ENCODE results near the gene ECM2. TPM values are rescaled to one million over a fixed set of nuclear protein-coding genes. Genes with fewer than 3 reads are reported as not detected.
A peak's percentile ranks its signal among the peaks of the same experiment; 100 is the strongest.

ECM2 gene
- total RNA-seq, 2 experiments from 2014 or later: not detected

DNA sequence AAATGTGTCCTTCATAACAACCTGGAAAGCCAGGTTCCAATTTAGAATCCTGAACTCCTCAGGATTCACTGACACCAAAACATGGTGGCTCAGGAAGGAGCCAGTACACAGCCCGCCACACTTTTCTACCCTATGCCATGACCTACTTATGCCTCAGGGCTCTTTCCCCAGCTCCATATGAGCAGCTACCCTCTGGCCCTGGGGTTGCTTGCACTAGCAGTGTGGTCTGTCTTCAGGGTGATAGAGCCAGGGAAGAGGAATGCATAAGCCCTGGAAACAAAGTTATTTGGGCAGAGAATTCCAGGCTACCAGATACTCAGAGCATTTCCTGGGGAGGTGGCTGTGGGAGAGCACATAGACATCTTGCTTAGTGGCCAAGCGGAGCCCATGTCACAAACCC, 15.0 kb upstream of the ECM2 start:
- H3K4me3 ChIP-seq (ENCODE audit: low read length): no peak overlapping the region
- no peaks in the 10 kb centered on the region for H3K36me3 Mint-ChIP-seq (ENCODE audit: low read depth)
- CTCF ChIA-PET: no interaction called here
- H3K4me1 ChIP-seq (ENCODE audit: insufficient read depth, low read length): no peaks in the 10 kb centered on the region
- TF ChIP-seq, protein P1, sequence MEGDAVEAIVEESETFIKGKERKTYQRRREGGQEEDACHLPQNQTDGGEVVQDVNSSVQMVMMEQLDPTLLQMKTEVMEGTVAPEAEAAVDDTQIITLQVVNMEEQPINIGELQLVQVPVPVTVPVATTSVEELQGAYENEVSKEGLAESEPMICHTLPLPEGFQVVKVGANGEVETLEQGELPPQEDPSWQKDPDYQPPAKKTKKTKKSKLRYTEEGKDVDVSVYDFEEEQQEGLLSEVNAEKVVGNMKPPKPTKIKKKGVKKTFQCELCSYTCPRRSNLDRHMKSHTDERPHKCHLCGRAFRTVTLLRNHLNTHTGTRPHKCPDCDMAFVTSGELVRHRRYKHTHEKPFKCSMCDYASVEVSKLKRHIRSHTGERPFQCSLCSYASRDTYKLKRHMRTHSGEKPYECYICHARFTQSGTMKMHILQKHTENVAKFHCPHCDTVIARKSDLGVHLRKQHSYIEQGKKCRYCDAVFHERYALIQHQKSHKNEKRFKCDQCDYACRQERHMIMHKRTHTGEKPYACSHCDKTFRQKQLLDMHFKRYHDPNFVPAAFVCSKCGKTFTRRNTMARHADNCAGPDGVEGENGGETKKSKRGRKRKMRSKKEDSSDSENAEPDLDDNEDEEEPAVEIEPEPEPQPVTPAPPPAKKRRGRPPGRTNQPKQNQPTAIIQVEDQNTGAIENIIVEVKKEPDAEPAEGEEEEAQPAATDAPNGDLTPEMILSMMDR (IDR thresholded peaks at IDR 0.05): no peak
- POLR2A ChIA-PET: no interaction called here
- ATAC-seq (ENCODE audit: poor library complexity) (no peak), DNase-seq (no peak)
- no peaks in the 10 kb centered on the region for H3K4me1 Mint-ChIP-seq (ENCODE audit: low read depth)
- no peaks in the 10 kb centered on the region for H3K9me3 ChIP-seq (ENCODE audit: control insufficient read depth in 1 of 2, insufficient read depth in 1 of 2, low read length in 2 of 2)
- H3K27me3 Mint-ChIP-seq: no peaks in the 10 kb centered on the region
- no peaks in the 10 kb centered on the region for H3K36me3 ChIP-seq (ENCODE audit: insufficient read depth, low read length)
- H3K27ac ChIP-seq (ENCODE audit: low read depth in 1 of 2, low read length in 2 of 2): no peak overlapping the region
- H3K9me3 Mint-ChIP-seq: no peaks in the 10 kb centered on the region
- intact Hi-C loops (cut with DNase I, micrococcal nuclease): no loop called here
- no peak overlapping the region for H3K4me3 Mint-ChIP-seq
- H3K27ac Mint-ChIP-seq: no peak overlapping the region
- H3K27me3 ChIP-seq (ENCODE audit: control insufficient read depth in 1 of 2, insufficient read depth in 2 of 2, low read length in 2 of 2): no peaks in the 10 kb centered on the region

DNA sequence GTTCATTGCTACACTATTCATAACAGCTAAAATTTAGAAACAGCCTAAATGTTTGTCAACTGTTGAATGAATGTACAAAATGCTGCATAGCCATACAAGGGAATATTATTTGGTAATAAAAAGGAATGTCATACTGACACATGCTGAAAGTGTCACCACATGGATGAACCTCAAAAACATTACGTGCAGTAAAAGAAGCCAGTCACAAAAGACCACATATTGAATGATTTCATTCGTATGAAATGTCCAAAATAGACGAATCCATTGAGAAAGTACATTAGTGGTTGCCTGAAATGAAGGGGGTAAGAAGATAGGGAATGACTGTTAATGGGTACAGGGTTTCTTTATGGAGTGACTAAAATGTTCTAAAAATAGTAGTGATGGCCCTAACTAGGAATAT, 11.6 kb upstream of the ECM2 start:
- CTCF ChIA-PET: no interaction called here

DNA sequence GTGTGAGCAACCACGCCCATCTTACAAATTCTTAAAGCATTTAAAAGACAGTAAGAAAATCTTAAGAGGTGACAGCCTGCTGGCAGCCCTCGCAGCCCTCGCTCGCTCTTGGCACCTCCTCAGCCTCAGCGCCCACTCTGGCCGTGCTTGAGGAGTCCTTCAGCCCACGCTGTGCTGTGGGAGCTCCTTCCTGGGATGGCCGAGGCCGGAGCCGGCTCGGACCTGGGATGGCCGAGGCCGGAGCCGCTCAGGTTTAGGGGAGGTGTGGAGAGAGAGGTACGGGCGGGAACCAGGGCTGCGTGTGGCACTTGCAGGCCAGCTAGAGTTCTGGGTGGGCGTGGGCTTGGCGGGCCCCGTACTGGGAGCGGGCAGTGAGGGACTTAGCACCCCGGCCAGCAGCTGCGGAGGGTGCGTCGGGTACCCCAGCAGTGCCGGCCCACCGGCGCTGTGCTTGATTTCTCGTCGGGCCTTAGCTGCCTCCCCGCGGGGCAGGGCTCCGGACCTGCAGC, 9.3 kb upstream of the ECM2 start:
- H3K36me3 Mint-ChIP-seq (ENCODE audit: low read depth): no peaks in the 10 kb centered on the region

More for the DNA sequence above, 11.6 kb upstream of the ECM2 start:
- H3K4me1 Mint-ChIP-seq (ENCODE audit: low read depth): no peaks in the 10 kb centered on the region
- POLR2A ChIA-PET: no interaction called here
- no peaks in the 10 kb centered on the region for H3K9me3 Mint-ChIP-seq
- no peaks in the 10 kb centered on the region for H3K36me3 Mint-ChIP-seq (ENCODE audit: low read depth)
- Histone ChIP-seq H3K36me3 (ENCODE audit: insufficient read depth, low read length) (no peaks in the 10 kb centered on the region), H3K9me3 (ENCODE audit: control insufficient read depth in 1 of 2, insufficient read depth in 1 of 2, low read length in 2 of 2) (peaks cover 0 to 12% of the 10 kb centered on the region in 2 experiments), H3K4me1 (ENCODE audit: insufficient read depth, low read length) (no peaks in the 10 kb centered on the region), H3K4me3 (ENCODE audit: low read length) (no peak overlapping the region), H3K27ac (ENCODE audit: low read depth in 1 of 2, low read length in 2 of 2) (no peak overlapping the region), H3K27me3 (ENCODE audit: control insufficient read depth in 1 of 2, insufficient read depth in 2 of 2, low read length in 2 of 2) (no peaks in the 10 kb centered on the region)
- ATAC-seq (ENCODE audit: poor library complexity) (no peak), DNase-seq (no peak)
- no peak overlapping the region for H3K4me3 Mint-ChIP-seq
- intact Hi-C loops (cut with DNase I, micrococcal nuclease): no loop called here
- TF ChIP-seq, protein P1 (IDR thresholded peaks at IDR 0.05): no peak
- H3K27me3 Mint-ChIP-seq: no peaks in the 10 kb centered on the region
- no peak overlapping the region for H3K27ac Mint-ChIP-seq

More for the DNA sequence above, 9.3 kb upstream of the ECM2 start:
- H3K36me3 ChIP-seq (ENCODE audit: insufficient read depth, low read length): no peaks in the 10 kb centered on the region
- H3K27me3 ChIP-seq (ENCODE audit: control insufficient read depth in 1 of 2, insufficient read depth in 2 of 2, low read length in 2 of 2): no peaks in the 10 kb centered on the region
- H3K9me3 ChIP-seq (ENCODE audit: control insufficient read depth in 1 of 2, insufficient read depth in 1 of 2, low read length in 2 of 2): peaks cover 0 to 12% of the 10 kb centered on the region in 2 experiments
- no peaks in the 10 kb centered on the region for H3K4me1 Mint-ChIP-seq (ENCODE audit: low read depth)
- CTCF ChIA-PET: no interaction called here
- no peaks in the 10 kb centered on the region for H3K4me1 ChIP-seq (ENCODE audit: insufficient read depth, low read length)
- H3K27ac Mint-ChIP-seq: no peak overlapping the region
- no peaks in the 10 kb centered on the region for H3K27me3 Mint-ChIP-seq
- TF ChIP-seq, protein P1 (IDR thresholded peaks at IDR 0.05): no peak
- DNase-seq (peak in 1 of 14 experiments; percentile 7), ATAC-seq (ENCODE audit: poor library complexity) (no peak)
- no peak overlapping the region for H3K27ac ChIP-seq (ENCODE audit: low read depth in 1 of 2, low read length in 2 of 2)
- H3K4me3 ChIP-seq (ENCODE audit: low read length): no peak overlapping the region
- POLR2A ChIA-PET: no interaction called here
- H3K4me3 Mint-ChIP-seq: no peak overlapping the region
- intact Hi-C loops (cut with DNase I, micrococcal nuclease): no loop called here
- H3K9me3 Mint-ChIP-seq: no peaks in the 10 kb centered on the region
